Fibroblast of mammary gland (primary cell): ENCODE data around the gene ASAP2.

Experiments used
- DNase-seq: peaks from one replicate; pipeline ENCODE4 v3.0.0-alpha.2; 2010; ENCODE audit warnings: low read depth
- H3K4me3 ChIP-seq: 2 replicates; pipeline ENCODE4 v1.5.1; 2011; ENCODE audit warnings: low read depth, mild to moderate bottlenecking, low read length, moderate library complexity; ENCODE audit not compliant: control insufficient read depth
- TF ChIP-seq, protein P1 (sequence below): conservative IDR thresholded peaks from 2 replicates; pipeline ENCODE4 v1.5.1; 2011; ENCODE audit warnings: low read depth, low read length, inconsistent platforms; ENCODE audit not compliant: control insufficient read depth, insufficient read depth

The ASAP2 gene

DNA sequence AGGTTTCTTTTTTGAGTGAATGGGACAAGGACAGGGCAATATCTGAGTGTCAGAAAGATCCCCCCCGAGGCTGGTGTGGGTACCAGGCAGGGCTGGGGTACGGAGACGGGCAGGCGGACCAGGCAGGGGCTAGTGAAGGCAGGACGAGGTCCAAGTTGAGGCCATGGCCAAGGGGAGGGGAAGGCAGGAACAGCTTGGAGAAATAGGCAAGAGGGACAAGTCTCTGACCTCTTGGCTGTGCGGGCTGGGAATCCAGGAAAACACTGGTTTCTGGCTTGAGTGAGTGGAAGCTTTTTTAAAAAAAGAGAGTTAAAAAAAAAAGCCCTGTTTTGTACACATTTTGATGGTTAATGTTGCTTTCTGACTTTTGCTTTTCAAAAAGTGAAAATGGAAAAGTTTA is 30.3 kb downstream of the ASAP2 start:
- TF ChIP-seq, protein P1, sequence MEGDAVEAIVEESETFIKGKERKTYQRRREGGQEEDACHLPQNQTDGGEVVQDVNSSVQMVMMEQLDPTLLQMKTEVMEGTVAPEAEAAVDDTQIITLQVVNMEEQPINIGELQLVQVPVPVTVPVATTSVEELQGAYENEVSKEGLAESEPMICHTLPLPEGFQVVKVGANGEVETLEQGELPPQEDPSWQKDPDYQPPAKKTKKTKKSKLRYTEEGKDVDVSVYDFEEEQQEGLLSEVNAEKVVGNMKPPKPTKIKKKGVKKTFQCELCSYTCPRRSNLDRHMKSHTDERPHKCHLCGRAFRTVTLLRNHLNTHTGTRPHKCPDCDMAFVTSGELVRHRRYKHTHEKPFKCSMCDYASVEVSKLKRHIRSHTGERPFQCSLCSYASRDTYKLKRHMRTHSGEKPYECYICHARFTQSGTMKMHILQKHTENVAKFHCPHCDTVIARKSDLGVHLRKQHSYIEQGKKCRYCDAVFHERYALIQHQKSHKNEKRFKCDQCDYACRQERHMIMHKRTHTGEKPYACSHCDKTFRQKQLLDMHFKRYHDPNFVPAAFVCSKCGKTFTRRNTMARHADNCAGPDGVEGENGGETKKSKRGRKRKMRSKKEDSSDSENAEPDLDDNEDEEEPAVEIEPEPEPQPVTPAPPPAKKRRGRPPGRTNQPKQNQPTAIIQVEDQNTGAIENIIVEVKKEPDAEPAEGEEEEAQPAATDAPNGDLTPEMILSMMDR: no peak
- no peak for DNase-seq
- H3K4me3 ChIP-seq: no peak overlapping the region

DNA sequence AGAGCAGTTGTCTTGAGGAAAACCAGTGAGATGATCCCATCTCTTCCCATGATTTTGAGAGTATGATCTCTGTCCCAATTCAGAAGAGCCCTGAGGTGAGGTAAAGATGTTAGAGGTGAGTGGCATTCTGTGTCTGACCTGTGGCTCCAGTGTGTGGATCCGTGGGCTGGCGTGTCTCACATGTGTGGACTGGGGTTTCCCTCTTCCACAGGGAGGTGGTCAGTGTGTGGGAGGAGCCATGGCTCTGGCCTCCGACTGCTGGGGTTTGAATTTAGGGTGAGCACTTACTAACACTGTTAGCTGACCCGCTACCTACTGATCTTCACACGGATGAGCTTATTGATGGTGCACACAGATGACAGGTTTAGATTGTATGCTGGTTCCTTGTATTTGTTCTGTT is 31.2 kb downstream of the ASAP2 start:
- TF ChIP-seq, protein P1: no peak
- H3K4me3 ChIP-seq: no peak overlapping the region
- DNase-seq: no peak

DNA sequence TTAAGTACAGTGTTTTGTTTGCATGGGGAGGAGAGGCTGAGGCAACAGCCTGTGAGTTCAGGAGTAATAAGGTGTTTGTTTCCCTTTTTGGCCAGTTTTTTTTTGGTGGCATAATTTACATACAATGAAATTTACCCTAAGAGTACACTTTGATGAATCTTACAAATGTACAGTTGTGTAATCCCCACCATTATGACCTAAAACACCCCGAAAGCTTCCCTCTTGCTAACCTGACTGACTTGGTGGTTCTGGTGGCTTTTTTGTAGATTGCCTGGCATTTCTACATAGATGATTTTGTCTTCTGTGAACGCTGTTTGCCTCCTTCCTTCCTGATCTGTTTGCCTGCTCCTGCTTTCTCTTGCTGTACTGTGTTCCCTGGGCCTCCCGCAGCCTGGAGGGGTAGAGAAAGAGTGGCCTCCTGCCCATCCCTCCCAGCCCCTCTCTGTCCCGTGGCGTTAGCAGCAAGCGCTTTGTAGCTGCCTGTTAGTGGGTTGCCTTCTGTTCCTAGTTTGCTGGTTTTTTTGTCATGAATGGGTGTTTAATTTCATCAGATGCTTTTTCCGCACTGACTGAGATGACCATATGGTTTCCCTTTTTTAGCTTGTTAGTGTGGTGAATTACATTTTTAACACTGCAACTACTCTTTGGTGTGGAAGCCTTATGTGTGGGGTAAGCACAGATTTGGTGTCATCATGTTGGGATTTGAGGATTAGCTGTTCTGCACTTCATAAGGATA is 32.1 kb downstream of the ASAP2 start:
- H3K4me3 ChIP-seq: no peak overlapping the region
- TF ChIP-seq, protein P1: no peak
- DNase-seq: no peak

DNA sequence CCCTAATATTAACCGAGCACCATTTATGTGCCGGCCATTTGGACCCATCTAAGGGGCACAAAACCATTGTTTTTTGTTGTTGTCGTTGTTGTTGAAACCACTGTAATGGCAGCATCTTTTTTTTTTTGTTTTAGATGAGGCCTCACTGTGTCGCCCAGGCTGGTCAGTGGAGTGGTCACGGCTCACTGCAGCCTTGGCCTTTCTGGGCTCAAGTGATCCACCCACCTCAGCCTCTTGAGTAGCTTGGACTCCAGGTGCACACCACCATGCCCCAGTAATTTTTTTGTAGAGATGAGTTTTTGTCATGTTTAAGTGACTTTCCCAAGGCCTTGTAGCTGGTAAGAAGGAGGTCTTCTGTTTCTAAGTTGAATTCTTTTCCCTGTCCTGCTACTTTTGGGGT is 33.0 kb downstream of the ASAP2 start:
- TF ChIP-seq, protein P1: no peak
- DNase-seq: no peak
- no peak overlapping the region for H3K4me3 ChIP-seq

DNA sequence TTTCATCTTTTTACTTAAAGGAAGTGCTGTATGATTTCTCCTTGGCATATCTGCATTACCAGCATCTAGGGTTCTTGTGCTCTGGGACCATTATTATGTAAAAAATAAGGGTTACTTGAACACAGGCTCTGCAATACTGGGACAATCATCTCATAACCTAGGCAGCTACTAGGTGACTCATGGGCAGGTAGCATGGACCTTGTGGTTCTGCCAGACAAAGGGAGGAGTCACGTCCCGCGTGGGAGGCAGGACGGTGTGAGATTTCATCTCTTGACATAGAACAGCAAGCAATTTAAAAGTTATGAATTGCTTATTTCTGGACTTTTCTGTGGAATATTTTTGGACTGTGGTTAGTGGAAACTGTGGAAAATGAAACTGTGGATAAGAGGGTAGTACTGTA is 34.1 kb downstream of the ASAP2 start:
- H3K4me3 ChIP-seq: no peak overlapping the region
- DNase-seq: no peak
- TF ChIP-seq, protein P1: no peak

DNA sequence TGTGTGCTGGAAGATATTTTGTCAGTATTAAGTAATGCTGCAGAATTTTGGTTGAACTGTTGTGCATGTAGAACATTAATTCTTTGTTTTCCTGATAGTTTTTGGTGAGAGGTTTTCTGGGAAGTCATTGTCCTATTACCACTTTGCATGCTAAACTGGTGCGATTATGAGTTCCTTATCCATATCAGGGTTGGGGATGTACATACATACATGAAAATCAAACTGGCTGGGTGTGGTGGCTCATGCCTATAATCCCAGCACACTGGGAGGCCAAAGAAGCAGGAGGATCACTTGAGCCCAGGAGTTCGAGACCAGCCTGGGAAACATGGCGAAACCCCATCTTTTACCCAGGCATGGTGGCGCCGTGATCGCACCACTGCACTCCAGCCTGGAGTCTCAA is 34.6 kb downstream of the ASAP2 start:
- TF ChIP-seq, protein P1: no peak
- DNase-seq: no peak
- no peak overlapping the region for H3K4me3 ChIP-seq
